NCI-H2171 treated with DMSO at 0.1 percent for 48 hours (cell line): ENCODE results near the gene PDE9A.
A peak's percentile ranks its signal among the peaks of the same experiment; 100 is the strongest.
"Not testable (repeated sequence)": the region's sequence is repeated elsewhere in the genome, so short reads cannot be mapped to it uniquely, and the experiment has no call there.

Experiments
- DNase-seq: peaks from one replicate; lab custom pipeline; 2025; lab: John Stamatoyannopoulos, UW

Gene PDE9A

DNA sequence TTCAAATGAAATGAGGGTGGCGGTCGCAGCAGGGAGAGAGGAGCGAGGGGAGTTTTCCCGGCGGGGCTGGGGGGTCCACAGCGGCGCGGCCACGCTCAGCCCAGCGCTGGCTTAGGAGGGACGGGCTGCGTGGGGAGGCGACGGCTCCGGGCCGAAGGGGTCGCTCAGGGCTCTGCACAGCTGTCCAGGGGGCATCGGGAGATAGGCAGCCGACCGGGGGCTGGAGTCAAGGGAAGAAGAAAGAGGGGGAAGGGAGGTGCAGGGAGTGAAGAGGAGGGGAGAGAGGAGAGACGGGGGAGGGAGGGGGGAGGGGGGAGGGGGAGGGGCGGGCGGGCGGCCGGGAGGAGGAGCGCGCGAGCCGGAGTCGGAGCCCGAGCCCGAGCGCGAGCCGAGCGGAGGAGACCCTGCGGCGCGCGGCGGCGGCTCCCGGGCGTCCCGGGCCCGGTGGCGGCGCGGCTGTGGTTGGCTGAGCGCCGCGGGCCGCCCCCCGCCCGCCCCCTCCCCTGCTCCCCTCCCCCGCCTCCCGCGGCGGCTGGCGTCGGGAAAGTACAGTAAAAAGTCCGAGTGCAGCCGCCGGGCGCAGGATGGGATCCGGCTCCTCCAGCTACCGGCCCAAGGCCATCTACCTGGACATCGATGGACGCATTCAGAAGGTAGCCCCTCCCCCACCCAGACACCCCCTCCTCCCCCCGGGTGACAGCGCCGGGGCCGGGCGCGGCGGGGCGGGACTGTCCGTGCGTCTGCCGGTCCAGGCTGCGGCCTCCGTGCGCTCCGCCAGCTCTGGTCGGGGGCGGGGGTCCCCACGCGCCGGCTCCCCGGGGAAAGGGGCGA is at the start of gene PDE9A:
TSS of gene PDE9A (plus strand) at position 391 of the 831 bp plus-strand sequence. CDS start at position 585, 194 bp downstream.
- peak; percentile 56 for DNase-seq

DNA sequence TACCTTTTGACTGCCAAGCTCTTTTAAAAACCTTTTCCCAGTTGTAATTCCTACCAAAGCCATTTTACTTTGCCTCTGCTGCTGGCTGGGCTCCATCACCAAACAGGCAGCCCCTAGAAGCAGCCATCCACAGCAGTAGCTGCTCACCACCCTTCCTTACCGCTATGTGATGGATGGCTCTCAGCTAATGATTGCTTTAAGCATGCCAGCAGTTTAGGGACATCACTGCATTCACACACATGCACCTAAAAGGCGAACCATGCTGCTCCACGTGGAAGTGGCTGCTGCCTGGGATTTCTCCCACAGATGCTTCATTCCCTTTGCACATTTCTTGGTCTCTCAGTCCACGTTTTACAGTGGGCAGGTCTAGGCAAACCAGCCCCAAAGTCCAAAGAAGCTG is 46.3 kb upstream of the PDE9A start:
- DNase-seq = no peak

DNA sequence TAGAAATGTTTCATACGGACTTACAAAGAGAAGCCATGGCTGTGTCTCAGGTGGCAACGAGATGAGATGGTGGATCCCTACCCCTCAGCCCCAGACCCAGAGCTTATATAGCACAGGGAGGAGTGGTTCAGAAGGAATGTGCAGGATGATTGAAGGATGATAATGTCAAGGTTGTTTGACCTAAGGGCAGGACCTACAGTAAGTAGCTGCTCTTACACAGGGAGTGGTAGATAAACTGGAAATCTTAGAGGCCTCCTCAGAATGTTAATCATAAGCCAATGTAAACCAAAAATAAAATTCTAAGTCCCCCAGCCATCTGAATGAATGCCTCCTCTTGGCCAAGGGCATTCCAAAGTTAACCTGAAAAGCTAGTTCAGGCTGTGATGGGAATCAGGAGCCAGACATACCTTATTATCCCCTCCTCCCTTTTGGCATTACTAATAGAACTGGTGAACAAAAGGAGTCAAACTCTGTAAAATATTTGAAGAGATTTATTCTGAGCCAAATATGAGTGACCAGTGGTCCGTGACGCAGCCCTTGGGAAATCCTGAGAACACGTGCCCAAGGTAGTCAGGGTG is 45.8 kb upstream of the PDE9A start:
- no peak for DNase-seq

DNA sequence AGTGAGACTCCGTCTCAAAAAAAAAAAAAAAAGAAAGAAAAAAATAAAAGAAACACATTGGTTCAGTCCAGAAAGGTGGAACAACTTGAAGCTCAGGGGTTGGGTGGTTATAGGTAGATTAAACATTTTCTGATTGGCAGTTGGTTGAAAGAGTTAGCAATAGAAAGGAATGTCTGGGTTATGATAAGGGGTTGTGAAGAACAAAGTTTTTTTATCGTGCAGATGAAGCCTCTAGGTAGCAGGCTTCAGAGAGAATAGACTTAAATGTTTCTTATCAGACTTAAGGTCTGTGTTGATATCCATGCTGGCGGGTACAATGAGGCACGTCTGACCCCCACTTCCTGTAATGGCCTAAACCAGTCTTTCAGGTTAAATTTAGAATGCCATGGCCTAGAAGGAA is 45.0 kb upstream of the PDE9A start:
- DNase-seq = no peak

DNA sequence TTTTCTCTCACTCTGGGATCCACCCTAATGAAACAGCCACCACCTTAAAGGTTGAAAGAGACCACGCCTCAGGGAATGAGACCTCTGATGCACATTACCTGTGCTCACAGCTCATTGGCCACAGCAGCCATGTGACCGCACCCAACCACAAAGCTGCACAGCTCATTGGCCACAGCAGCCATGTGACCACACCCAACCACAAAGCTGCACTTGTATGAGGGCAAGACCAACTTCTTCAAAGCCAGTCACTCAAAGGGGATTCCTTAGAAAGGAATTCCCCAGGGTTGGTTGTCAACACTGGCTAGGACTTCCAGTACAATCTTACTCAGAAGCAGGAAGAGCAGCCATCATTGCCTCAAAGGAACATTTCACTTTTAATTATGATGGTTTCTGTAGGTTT is 43.6 kb upstream of the PDE9A start:
- peak; percentile 35 for DNase-seq

DNA sequence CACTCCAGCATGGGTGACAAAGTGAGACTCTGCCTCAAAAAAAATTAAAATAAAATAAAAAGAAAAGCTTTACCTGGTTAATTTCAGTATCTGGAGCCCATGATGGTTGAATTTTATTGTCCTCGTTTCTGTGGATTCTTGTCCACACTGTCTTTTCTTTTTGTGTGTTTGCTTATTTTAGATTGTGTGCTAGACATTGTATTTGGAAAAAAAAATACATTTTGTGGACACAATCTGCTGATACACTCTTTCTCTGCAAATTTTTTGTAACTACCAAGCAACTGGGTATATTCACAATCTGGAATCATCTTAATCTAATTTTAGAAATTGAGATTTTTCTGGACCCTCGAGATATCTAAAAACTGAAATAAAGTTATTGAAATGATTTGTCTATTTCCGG is 41.6 kb upstream of the PDE9A start:
- no peak for DNase-seq

DNA sequence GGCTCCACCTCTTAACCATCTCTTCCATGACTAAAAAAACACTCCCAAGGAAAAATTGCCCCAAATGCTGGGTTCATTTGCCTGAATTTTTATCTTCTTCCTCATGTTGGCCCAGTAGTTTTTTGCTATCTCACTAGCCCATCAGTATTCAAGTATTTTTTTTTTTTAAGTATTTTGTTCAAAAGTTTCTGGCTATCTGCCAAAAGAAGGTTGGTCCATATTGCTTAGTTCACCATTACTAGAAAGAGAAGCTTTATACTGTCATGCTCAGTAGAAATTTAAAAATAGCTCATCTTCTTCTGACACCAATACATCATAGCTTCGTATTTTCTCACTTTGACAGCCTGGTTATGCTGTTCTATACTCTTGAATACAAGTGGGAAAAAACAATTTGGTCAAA is 41.0 kb upstream of the PDE9A start:
- DNase-seq = no peak

DNA sequence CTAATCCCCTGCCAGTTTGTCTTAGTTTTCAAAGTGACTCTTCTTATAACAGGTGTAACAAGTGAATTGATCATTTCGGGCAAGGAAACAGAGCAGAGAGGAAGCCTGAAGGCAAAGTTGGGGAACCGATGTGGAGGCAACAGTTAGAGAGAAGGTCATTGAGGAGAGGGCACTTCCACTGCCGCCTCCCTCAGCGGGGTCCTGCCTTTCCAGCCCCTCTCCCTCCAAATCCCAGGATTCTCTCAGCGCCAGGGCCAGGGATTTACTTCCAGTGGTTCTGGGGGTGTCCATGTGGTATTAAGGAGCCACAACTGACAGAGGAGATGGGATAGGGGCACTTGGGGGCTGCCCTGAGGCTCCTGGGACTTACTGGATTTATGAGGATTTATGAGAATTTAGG is 39.7 kb upstream of the PDE9A start:
- no peak for DNase-seq

DNA sequence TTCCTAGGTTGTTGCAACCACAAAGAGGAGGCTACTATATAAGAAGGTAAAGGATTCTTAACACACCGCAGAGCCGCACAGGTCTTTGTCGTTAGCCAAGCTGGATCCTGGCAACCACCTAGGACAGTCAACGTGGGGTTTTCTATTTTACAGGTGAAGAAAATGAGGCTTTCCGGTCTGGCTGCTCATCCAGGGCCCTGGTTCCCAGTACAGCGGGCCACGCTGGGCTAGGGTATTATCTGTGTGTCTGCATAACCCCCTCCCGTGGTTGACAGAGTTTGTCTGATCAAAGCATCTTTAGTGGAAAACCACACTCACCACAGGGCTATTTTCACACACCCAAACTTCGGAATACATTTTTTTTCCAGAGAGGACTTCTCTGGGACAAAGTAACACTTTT is 39.0 kb upstream of the PDE9A start:
- DNase-seq = no peak

DNA sequence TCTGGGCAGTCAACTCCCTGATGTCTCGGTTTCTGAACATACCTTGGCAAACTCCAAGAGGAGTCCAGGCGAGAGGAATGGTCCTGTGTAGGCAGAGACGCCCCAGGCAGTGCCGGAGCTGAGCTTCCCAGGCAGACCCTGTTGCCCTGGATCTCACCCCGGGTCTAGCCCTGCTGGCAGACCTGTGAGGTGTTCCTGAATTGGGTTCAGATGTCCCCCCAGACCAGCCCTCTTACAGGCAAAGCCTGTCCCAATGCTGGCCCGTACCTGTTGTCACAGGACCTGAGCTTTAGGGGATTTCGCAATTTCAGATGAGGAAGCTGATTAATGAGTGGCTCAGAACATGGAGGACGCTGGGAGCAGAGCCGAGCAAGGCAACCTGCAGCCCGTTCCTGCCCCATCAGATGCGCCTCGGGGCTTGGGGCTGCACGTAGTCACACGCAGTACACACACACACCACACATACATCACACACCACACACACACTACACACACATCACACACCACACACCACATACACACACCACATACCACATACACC is 38.5 kb upstream of the PDE9A start:
- DNase-seq = peak; percentile 11

DNA sequence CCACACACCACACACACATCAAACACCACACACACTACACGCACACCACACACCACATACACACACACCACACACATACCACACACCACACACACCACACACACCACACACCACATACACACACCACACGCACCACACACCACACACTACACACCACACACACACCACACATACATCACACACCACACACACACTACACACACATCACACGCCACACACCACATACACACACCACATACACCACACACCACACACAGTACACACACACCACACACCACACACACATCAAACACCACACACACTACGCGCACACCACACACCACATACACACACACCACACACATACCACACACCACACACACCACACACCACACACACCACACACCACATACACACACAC is 38.0 kb upstream of the PDE9A start:
- not testable (repeated sequence) for DNase-seq

DNA sequence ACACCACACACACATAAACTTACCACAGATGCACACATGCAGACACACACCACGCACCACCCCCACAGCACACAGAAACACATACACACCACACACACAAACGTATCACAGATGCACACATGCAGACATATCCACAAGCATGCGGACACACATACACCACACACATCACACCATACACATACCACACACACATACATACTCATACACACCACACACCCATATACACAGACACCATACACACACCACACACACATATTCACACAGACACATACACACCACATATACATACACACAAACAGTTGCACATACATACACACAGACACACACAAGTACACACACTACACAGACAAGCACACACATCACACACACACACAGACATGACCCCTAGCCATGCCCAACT is 37.5 kb upstream of the PDE9A start:
- DNase-seq = no peak

DNA sequence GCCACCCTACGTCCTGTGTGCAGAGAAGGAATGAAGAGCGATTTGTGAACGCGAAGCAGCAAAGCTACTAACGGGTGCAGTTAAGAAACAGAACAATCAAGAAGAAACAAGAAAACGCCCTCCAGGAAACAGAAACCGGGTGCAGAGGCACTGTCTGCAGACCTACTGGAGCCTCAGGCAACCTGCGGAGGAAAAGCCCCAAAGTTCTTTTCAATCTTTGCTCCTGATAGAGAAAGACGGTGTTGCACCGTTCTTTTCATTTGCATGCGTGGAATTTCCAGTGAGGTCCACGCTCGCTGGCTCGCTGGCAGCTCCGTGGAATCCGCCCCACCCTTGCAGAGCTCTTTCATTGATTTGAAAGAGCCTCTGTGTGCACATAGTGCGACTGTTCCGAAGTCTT is 37.0 kb upstream of the PDE9A start:
- no peak for DNase-seq

DNA sequence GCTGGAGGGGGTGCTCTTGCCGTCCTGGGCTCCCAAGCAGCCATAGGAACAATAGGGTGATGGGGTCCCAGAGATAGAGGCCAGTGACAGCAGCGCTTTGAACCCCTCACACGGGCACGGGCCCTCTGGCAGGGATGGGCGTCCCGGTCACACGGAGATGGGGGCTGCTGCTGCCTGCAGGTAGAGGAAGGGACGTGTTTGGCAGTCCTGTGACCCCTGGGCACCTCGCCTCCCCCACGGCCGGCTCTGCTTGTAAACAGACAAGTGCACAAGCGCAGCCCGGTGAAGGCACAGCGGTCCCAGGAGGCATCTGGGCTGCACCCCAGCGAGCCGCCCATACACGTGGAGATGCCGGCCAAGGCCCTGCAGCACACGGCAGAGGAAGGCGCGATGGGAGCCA is 36.5 kb upstream of the PDE9A start:
- no peak for DNase-seq

DNA sequence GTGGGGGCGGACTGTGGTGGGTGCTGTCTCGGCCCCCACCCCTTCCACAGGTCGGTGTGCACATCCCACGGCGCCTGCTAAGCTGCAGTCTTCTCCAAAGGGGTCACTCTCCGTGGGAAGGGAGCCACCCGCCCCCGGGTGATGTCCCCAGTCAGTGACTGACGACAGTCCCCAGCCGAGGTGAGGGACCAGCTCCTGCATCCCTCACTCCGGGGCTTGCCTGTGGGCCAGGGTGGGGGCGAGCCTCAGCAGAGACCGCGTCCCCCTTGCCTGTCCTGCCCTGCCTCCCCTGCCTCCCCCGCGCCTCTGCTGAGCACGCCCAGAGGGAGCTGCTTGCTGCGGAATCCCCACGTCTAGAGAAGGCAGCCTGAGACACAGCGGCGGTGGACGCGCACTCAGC is 35.9 kb upstream of the PDE9A start:
- DNase-seq = no peak

DNA sequence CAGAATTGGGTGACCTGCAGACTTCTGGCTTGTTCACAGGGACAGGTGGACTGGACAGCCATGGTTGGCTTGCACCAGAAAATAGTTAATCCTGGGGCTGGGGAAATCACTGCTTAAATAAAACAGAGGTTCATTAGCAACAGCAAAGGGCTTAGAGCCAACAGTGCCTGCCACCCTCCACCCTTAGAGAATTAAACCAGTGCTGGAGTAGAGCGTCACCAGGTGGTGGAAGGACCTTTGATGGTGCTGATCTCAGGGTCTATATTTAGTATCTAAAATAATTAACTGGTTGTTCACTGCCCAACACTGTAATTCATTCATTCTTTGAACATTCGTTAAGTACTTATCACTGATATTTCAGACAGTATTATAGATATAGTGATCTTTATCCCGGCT is 34.7 kb upstream of the PDE9A start:
- DNase-seq = no peak

DNA sequence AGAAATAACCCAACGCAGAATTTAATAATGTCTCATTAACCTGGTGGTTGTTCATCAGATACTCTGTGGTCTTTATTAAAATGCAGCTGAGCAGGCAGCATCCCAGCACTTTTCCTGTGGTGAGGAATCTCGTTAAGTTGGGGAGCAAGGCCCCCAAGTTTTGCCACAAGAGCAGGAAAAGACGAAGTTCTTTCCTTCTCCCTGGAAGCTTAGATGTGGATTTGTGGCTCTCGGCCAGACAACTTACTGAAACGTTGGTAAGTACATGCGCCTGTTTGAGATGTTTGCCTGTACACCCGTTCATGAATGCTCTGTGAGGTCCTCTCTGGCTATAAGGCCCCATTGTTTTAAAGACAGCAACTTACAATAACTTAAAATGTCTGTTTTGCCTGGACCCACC is 34.3 kb upstream of the PDE9A start:
- no peak for DNase-seq

DNA sequence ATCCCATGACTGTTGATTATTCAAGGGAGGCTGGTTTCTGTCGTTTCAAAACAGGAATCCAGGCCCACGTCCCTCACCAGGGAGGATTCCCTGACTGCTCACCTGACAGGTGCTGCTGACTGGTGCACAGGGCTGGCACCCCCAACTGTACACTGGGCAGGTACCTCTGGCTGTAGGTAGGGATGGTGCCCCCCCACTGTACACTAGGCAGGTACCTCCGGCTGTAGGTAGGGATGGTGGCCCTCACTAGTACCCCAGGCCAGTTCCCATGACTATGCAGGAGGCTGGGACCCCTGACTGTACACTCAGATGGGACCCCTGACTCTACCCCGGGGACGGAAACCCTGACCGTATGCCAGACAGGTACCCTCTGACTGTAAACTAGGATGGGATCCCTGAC is 33.6 kb upstream of the PDE9A start:
- no peak for DNase-seq

DNA sequence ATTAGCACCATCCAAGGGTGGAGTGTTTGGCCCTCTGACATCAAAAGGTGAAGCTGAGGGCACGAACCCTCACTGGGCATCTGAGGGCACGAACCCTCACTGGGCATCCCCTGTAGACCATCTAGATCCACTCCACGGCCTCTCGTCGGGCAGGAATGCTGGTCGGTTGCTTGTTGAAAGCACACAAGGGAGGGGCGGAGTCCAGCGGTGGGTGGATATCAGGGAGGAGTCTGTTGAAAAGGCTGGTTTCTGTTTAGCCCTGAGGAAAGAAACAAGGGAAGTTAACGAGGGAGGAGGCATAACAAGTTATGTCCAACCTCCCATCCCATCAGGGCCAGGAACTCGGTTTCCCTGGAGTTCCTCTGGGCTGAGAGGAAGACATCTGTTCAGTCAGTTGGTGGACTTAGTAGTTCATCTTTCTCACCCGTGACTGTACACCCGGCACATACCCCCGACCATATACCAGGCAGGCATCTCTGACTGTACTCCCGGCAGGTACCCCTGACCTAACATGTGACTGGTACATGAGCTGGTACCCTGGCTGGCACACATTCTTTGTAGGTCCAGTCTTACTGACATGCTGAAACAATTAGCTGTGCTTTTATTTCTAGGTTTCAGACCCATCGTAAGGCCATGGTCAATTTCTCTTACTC is 32.1 kb upstream of the PDE9A start:
- no peak for DNase-seq

DNA sequence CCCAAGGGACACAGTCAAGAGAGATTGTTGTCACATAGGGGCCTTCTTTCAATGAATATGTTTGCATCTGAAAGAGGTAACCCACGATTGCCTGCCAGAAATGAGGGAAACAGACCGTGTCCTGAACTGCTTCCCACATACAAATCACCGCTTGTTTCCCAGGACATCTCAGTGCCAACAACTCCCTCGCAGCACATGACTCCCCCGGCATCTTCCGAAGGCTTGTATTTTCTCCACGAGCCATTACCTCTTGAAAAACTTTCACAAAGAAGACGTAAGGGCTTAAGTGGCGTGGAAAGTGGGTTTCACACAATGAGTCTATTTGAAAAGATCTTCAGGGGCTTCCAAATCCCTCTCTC is 31.6 kb upstream of the PDE9A start:
- DNase-seq = no peak

DNA sequence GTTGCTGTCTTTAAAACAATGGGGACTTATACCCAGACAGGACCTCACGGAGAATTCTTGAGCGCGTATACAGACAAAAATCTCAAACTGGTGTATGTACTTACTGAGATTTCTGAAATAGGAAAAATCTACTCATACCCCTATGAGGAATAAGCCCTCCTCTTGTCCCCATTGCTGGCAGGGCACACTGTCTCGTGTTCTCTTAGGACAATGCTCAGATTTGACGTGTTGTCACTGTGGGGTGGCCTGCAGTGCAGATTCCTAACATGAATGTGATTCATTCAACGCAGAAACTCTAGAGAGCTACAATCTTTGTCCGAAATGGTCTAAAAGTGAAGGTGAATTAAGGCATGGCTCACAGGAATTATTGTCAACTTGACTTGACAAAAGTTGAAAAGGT is 31.1 kb upstream of the PDE9A start:
- no peak for DNase-seq

DNA sequence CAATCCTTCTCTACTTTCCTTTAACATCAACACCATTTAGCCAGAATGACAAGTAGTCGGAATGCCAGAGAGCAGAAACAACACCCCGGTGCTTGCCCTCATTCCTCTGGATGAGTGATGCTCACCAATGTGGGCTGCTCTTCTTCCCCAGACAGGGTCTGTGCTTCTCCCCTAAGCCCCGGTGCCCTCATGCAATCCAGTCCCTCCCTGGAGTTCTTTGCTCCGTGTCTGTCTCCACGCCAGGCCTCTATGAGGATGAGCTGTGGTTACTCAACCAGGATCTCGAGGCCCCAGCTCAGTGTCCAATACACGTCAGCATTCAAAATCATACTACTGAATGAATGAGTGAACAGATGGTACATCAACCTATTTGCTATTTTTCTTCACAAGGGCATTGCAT is 29.7 kb upstream of the PDE9A start:
- DNase-seq = no peak

DNA sequence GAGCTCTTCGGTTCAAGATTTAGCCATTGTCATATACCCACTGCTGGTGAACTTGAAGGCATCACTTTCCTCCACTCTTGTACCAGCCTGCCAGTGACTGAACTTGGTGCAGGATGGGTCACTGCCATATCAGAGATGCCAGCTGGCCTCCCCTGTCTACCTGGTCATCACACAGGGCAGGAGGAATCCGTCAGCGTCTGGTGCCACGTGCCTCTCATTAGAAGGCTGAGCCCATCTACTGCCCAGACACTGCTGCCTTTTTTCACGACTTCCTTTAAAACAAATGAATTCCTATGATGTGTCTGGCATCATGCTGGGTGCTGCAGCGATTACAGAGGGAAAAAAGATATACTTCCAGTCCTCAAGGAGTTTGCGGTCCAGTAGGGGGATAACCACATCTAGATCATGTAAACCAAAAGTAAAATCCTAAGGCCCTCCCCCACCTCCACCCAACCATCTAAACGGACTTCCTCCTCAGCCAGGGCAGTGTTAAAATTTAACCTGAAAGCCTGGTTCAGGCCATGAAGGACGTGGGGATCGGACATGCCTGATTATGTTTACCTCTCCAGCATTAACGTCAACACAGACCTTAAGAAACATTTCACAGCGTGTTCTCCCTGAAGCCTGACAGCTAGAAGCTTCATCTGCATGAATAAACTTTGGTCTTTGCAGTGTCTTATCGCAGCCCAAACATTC is 29.2 kb upstream of the PDE9A start:
- no peak for DNase-seq
